GM21381 (cell line): Measurements from ENCODE around the gene SGK2.
A peak's percentile ranks its signal among the peaks of the same experiment; 100 is the strongest.

Source experiments
- ATAC-seq: cut with Tn5 transposase; IDR thresholded peaks from one replicate; pipeline ENCODE4 v1.9.1; 2021; ENCODE audit warnings: mild to moderate bottlenecking, moderate library complexity; ENCODE audit not compliant: unreplicated experiment

Gene SGK2

DNA sequence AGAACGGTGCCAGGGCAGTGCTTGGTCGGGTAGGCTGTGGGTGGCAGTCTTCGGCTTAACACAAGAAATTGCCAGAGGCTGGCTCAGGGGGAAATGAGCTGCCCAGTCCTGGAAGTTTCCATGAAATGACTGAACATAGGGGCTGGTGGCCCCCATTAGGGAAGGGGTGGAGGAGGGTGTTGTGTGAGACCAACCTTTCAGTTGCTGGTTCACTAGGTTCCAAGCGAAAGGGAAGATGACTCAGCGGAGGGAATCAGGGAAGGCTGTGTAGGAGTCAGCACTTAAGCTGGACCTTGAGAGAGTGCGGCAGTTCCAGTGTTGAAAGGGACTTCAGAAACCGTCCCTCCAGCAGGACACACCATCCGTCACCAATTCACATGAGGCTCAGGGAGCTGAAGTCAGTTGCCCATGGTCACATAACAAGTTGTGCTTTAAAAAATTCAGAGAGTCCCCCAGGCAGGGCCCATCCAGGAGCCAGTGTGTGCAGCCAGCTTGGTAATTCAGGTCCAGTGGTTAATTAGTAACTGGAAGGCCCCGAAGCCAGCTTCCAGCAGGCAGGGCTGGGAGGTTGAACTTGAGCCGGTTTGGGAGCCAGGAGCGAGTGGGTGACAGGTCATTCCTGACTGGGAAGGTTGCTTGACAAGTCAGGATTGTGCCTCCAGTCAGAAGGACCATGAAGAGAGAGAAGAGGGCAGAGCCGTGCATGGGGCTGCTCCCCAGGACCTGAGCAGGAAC, at the start of gene SGK2:
TSS of gene SGK2 (plus strand) at position 616 of the 735 bp plus-strand sequence. CDS start 7,469 bp downstream, outside the sequence.
- ATAC-seq = no peak

GRCh38 chr20:43511879-43512278, 46.9 kb upstream of the SGK2 start:
- no peak for ATAC-seq

GRCh38 chr20:43513372-43513930, 45.4 kb upstream of the SGK2 start:
- ATAC-seq = no peak

- peak; percentile 80 for ATAC-seq
Observed at GRCh38 chr20:43513931-43514647, 44.7 kb upstream of the SGK2 start.

GRCh38 chr20:43514648-43514999, 44.2 kb upstream of the SGK2 start:
- peak; percentile 26 for ATAC-seq

- no peak for ATAC-seq
Observed at GRCh38 chr20:43515628-43516027, 43.2 kb upstream of the SGK2 start.

GRCh38 chr20:43516251-43516824, 42.5 kb upstream of the SGK2 start:
- ATAC-seq = no peak

DNA sequence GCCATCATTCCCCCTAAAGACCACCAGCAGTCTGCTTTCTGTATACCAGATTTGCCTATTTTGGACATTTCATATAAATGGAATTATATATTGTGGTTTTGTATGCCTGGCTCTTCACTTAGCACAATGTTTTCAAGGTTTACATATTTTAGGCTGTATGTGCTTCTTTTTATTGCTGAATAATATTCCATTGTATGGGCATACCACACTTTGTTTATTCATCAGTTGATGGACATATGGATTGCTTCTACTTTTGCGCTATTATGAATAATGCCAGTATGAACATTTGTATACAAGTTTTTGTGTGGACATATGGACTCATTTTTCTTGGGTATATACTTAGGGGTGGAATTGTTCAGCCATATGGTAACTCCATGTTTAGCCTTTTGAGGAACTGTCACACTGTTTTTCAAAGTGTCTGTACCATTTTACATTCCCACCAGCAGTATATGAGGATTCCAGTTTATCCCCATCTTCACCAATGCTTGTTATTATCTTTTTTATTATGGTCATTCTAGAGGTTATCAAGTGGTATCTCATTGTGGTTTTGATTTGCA, 38.7 kb upstream of the SGK2 start:
- ATAC-seq = no peak

DNA sequence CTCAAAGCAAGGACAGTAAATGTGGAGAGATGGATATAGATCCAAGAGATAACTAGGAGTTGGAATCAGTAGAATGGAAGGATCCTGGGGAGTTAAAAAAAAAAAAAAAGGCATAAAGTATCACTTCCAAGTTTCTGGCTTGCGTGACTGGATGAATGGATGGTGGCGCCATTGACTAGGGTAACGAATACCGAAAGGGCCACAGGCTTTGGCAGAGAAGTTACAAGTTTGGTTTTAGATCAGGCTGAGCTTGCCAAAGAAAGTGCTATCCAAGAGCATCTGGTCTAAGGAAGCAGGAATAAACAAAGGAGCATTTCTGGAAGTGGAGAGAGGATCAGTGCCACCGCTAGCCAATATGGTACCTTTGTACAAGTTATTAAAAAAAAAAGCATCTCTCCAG, 33.8 kb upstream of the SGK2 start:
- no peak for ATAC-seq

DNA sequence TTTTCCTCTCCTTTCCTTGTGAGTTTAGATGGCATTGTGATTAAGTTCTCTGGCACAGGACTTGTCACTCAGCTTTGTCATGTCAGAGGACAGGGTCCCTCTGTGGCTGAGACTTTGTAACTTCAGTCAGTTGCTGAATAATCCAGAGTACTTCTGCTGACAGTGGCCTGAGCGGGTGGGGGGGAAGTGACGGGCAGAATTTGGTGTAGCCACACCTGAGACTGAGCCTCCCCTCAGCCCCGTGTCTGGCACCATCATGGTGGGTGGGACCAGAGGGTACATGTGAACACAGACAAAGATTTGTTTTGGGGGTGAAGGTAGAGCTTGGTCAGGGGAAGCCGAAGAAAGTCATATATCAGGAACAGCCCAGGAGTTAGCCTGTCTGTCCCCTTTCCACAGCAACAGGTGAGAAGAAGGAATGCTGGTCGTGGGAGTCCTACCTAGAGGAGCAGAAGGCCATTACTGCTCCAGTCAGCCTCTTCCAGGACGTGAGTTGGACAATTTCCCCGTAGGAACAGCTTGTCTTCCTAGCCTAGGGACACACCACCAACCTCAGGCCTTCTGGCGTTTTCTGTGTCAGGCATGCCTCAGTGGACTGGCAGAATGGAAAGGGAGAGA, 30.5 kb upstream of the SGK2 start:
- ATAC-seq = no peak

DNA sequence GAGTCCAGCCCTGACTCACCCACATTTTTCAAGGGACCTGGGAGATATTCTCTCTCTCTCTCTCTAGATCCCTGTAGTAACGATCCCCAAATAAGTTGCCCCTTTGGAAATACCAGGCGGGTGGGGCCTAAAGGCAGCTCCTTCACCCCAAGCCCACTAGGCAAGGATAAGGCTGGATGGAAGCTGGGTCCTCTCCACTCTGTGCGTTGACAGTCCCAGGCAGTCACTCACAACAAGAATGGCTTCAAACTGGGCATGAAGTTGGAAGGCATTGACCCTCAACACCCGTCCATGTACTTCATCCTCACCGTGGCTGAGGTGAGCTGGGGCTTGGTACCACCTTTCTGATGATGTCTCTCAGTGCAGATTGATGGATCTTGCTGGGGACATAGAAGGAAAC, 29.8 kb upstream of the SGK2 start:
- no peak for ATAC-seq

DNA sequence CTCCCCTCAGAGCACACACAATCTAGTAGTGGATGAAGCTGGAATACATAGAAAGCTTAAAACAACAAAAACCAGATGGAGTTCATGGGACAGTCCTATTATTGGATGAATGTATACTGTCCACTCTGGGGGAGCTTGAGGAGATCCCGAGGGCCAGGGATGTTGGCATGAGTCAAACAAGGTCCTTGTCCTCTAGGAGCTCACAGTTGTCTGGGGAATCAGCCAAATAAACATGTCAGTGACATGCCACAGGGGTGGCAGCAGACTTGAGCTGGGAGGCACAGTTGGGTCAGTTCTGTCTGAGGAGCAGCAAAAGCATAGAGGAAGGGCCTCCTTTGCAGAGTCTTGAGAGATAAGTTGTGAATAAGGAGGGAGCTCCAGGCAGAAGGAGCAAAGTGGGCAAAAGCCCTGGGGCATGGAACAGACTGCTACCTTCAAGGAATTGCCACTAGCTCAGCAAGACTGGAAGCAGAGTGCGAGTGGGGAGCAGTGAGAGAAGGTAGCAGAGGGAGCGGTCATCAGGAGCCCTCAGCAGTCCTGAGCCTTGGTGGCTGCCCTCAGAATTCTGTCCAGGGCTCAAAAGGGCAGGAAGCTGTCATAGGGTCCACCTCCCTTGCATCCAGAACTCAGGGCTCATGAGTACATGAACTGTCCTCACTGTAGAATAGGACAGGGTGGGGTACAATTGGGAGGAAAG, 29.2 kb upstream of the SGK2 start:
- ATAC-seq = no peak

DNA sequence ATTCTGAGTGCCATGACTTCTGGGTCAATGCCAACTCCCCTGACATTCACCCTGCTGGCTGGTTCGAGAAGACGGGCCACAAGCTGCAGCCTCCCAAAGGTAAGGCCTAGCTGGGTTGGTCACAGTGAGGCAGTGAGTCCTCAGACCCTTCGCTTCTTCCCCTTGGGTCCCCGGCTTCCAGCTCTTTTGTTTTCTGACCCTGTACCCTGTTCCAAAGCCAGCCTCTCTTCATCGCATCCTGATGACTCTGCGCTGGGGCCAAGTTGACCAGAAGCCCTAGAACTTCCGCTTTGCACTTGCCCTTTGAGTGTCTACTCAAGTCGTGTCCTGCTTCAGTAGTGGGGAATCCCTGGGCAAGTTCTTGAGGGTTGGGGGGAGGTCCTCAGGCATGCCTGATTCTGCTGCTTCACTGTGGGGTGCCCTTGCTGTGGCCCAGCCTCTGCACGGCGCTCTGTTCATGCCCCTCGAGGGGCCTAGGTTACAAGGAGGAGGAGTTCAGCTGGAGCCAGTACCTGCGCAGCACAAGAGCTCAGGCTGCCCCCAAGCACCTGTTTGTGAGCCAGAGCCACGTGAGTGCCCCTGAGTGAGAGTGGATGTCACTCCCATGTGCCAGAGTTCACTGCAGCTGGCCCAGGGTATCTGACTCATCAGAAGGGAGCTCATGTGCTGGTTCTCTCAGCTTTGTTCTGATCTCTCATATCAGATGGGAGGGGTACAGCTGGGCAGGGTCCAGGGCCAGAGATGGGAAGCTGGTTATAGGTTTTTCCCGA, 28.3 kb upstream of the SGK2 start:
- ATAC-seq = no peak

DNA sequence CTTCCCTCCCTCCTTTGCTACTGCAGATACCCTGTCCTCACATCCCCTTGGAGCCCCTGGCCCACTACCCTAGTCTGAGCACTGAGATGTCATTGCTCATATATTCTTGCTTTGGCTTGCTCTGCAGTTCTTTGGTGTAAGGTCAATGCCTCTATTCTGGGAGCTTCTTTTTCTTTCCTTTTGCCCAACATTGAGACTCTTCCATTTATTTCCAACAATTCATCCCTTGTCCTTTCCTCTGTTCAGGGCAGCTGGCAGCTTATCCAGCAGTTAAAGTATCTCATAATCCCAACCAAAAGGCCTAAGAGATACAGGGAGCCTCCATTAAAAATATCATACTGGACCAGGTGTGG, 27.8 kb upstream of the SGK2 start:
- ATAC-seq = no peak

DNA sequence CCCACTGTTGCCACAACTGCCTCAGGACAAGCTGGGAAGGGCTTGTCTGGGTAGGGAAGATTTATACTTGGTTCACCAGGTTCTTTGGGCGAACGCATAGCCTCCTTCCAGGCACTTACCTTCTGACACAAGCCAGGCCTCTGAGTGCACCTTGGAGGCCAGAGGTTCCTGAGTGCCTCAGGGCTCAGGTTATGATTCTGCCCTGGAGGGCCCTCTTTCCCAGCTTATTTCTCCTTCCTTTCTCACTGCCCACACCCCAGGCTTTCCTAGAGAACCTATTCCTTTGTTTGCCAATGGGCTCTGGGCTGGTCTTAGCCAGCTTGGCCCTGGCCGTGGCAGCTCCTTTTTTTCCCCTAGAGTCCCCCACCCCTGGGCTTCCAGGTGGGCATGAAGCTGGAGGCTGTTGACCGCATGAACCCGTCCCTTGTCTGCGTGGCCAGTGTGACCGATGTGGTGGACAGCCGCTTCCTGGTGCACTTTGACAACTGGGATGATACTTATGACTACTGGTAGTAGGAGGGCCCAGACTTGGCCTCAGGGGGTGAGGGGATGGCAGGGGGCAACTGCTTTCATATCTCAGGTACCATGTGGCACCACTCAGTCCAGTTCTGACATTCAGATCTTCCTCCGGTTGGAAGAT, 26.3 kb upstream of the SGK2 start:
- ATAC-seq = no peak

DNA sequence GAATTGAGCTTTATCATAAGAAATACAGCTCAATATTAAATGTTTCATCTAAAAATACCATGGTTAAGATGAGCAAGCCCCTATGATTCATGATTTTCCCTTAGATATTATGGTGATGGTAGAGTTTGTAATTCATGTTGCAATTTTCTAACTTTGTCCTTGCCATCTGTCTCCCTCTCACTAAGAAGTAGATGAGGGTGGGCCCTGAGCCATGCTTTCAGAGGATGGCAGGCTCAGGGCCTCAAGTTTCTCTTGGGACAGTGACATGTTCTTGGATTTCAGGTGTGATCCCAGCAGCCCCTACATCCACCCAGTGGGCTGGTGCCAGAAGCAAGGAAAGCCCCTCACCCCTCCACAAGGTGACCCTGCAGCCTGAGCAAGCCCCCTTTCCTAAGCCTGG, 25.8 kb upstream of the SGK2 start:
- ATAC-seq = no peak

DNA sequence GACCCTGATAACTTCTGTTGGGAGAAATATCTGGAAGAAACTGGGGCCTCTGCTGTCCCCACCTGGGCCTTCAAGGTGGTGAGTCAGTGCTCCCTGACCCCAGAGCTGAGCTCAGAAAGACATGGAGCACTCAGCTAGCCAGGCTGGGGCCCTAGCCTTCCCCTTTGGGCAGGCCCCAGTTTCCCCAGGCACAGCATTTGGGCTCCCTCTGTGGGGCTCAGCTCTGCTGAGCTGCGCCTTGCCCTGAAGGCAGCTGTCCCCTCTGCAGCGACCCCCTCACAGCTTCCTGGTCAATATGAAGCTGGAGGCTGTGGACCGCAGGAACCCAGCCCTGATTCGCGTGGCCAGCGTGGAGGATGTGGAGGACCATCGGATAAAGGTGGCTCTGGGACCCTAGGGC, 24.8 kb upstream of the SGK2 start:
- no peak for ATAC-seq

DNA sequence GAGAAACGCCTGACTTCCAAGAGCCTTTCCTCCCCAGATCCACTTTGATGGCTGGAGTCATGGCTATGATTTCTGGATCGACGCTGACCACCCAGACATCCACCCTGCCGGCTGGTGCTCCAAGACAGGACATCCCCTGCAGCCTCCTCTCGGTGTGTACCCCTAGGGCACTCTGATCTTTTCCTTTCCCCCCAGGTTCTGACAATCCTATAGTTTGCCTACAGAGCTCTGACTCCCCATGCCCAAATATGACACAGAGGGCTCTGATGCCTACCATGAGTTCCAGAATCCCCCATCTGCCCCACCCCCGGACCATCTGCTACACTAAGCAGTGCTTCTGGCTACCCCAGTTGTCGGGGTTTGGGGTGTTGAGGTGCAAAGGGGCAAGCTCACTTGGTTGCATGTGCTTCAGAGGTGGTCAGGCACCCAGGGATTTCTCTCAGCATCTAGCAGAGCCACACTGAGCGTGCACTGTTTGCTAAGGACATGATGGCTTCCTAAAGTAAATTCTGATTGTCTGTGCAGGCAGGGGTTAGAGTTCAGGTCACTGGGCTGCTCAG, 24.0 kb upstream of the SGK2 start:
- ATAC-seq = no peak

GRCh38 chr20:43535370-43536004, 23.3 kb upstream of the SGK2 start:
- ATAC-seq = no peak
